GM18511 (cell line): Measurements from ENCODE around the gene KCNAB2.

Source experiments
- ATAC-seq: cut with Tn5 transposase; IDR thresholded peaks from one replicate; pipeline ENCODE4 v1.9.1; 2021; ENCODE audit warnings: mild to moderate bottlenecking, moderate library complexity; ENCODE audit not compliant: unreplicated experiment

KCNAB2 gene

DNA sequence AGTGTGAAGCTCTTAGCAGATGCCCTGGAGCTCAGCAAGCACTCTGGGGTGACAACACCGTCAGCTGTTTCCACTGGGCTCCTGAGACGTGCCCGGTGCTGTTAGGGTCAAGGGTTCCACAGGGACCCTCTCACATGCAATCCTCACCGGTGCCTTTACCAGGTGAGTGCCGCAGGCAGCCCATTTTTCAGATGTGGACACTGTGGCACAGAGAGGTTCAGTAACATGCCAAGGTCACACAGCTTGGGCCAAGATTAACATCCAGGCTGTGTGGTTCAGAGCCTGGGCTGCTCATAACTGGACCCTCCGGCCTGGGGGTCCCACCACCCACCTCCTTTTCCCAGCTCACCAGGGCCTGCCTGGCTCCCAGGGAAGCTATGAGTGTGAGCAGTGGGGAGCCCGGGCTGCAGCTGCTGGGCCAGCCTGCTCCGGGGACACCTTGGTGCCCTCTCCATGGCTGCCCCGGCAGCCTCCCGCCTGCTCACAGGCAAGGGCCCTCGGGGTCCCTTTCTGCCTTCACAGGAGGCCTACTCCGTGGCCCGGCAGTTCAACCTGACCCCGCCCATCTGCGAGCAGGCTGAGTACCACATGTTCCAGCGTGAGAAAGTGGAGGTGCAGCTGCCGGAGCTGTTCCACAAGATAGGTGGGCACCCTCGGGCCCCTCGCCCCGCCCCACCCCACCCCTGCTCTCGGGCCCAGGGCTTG is 49.3 kb downstream of the KCNAB2 start:
- no peak for ATAC-seq

- ATAC-seq, result no peak
Observed at GRCh38 chr1:6095511-6096242, 50.0 kb downstream of the KCNAB2 start.

DNA sequence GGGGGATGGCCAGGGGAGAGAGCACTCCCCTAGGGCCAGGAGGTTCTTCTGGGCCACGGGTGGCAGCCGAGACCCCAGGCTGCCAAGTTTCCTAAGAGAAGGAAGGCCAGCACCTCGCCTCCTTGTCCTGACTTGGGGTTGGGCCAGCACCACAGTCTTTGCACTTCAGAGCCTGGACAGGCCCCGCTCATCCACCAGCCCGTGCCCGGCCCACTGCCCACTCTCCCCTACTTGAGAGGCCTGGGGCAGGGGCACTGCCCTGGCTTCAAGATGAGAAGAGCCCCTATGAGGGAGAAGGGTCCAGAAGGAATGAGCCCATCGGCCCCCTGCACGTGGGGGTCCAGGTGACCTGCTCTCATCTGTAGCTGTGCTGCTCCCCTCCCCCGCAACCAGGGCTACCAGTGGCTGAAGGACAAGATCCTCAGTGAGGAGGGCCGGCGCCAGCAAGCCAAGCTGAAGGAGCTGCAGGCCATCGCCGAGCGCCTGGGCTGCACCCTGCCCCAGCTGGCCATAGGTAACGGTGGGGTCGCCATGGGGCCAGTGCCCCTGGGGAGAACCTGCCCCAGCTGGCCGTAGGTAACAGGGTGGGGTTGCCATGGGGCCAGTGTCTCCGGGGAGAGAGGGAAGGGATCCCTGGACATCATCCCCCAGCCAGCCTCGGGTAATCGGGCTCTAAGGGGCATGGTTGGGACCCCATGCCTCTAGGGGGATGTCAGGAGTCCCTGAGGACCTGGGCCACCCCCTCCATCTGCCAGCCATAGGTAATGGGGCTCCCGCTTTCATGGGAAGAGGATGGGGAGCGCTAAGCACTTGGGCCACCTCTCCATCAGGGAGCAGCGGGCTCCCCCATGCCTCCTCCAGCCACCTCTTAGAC is 50.8 kb downstream of the KCNAB2 start:
- no peak for ATAC-seq

DNA sequence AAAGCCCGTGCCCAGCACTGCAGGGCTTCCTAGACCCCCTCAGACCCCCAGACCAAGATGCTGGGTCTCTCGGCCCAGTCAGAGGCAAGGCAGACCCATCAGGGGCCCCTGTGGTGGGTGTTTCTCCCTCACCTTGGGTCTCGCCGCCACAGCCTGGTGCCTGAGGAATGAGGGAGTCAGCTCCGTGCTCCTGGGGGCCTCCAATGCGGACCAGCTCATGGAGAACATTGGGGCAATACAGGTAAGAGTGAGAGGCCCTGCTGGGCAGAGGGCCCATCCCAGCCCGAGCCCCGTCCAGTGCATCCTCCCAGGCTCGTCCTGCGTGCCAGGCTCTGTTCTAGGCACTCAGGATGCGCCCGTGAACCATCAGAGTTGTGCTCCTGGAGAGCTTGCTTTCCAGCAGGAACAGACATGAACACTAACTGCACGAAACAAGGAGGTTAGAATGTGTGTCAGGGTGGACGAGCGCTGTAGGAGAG is 51.5 kb downstream of the KCNAB2 start:
- no peak for ATAC-seq

DNA sequence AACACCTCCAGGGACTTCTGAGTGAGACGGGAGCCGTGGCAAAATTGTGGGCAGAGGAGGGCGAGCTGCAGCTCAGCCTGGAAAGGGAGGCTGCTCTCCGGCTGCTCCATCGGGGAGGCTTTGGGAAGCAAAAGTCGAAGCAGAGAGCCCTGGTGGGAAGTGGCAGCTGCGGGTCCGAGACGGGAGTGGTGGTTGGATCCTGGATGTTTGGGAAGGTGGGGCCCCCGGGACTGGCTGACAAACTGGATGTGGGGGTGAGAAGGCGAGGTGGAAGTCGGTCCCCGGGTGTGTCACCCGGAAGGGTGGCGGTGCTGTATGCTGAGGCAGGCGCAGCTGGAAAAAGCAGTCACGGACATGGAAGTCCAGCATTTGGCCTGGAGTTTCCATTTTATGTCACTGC is 52.1 kb downstream of the KCNAB2 start:
- no peak for ATAC-seq

DNA sequence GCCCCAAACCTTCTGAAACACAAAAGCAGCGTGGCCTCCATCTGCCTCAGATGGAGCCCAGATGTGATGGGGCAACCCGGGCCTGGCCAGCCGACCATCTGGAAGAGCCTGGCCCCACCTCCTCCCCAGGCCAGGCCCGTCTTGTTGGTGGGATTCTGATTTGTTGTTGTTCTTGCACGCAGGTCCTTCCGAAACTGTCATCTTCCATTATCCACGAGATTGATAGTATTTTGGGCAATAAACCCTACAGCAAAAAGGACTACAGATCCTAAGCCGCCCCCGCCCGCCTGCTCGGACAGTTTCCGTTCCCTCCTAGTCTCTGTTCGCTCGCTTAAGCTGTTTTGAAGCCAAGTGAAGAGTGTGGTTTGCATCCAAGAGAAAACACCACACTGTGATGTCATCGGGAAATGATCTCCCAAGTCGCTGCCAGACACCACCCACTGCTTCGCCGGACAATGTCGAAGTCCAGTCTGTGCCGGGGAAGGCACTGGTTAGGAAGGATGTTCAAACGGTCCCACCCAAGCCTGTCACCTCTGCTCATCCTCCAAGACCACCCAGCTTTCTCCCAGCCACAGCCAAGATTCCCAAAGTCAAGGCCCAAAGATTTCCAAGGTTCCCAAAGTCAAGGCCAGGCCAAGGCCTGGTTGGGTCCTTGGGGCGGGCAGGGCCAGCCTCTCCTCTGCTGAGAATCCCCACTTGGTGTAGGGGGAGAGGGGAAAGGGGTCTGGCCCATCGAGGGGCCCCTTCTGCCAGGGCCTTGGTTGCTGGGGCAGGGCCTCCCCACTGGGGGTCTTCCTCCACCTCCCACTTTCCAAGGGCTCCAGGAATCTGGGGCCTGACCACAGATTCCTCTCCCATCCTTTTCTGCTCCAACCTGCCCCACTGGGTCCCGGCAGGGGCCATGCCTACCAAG is 52.9 kb downstream of the KCNAB2 start:
- no peak for ATAC-seq

DNA sequence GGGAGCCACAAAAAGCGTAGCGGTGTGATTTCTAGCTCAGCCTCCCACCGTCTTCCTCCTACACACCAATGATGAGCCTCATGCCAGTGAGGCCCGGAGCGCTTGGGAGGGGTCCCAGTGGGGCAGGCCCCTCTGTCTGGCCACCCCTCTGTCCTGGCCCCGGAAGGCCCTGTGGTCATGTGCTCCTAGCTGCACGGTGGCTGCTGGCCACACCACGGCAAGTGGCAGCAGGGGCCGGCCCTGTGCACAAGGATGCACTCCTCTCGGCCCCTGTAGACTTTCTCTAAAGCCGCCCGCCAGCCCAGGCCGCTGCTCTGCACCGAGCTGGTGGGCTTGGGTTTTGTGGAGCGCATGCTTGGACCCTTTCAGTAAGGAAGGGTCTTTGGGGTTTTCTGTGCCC is 53.6 kb downstream of the KCNAB2 start:
- no peak for ATAC-seq

DNA sequence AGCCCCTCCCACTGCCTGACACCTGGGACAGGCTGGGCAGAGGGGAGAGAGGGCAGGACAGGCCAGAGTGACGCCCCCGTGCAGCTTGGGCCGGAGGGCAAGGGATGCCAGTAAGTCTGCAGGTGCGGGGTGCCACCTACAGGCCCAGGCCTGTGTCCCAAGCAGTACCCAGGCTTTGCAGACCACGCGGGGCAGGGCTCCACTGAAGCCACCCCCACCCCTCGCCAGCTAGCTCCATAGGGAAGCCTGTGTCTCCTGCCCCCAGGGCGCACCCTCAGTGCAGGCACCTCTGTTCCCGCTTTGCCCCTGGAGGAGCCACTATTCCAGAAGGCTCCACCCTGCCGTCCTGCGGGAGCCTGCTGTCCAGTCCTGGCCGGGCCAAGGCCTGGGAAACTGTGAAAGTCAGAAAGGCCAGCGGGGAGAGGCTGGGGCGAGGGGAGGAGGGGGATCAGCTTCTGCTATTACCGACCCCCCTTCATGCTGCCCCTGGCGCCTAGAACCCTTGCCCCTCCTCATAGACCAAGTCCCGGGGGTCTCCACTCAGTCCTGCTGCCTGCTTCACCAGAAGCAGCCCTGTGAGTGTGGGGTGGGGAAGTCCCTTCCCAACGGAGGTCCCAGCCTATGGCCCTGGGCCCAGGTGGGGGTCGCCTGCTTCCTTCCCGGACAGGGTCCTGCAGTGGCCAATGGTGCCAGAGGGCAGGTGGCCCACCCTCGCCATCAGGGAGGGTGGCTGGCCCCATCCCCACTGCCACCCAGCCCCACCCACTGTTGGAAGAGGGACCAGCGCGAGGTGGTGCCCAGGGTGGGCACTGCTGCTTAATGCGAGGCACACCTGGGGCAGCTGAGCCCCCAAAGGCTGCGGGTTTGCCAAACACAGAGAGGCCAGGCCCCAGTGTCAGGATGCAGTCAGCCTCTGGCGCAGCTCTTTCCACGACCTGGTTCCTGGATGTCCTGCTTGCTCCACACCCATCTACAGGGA is 54.4 kb downstream of the KCNAB2 start:
- ATAC-seq, result no peak

- no peak for ATAC-seq
Observed at GRCh38 chr1:6100861-6101783, 55.4 kb downstream of the KCNAB2 start.

GRCh38 chr1:6101826-6102531 is 56.3 kb downstream of the KCNAB2 start:
- no peak for ATAC-seq

DNA sequence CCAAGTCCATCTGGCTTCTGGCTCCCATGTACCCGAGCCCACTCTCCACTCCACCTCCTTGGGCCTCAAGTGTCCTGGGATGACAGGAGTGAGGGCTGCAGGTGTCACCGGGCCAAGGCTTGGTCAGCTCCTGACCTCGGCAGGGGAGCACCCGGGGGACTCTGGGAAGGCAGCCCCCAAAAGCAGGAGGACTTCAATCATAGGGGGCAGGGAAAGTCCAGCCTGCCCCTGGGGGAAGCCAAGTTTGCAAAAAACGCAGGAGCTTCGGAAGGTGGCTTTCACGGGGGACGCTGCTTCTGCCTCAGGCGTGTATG is 56.8 kb downstream of the KCNAB2 start:
- no peak for ATAC-seq

- ATAC-seq, result no peak
Observed at GRCh38 chr1:6103111-6103853, 57.6 kb downstream of the KCNAB2 start.

GRCh38 chr1:6103854-6104530 is 58.3 kb downstream of the KCNAB2 start:
- ATAC-seq, result no peak

GRCh38 chr1:6104631-6105030 is 58.9 kb downstream of the KCNAB2 start:
- no peak for ATAC-seq

DNA sequence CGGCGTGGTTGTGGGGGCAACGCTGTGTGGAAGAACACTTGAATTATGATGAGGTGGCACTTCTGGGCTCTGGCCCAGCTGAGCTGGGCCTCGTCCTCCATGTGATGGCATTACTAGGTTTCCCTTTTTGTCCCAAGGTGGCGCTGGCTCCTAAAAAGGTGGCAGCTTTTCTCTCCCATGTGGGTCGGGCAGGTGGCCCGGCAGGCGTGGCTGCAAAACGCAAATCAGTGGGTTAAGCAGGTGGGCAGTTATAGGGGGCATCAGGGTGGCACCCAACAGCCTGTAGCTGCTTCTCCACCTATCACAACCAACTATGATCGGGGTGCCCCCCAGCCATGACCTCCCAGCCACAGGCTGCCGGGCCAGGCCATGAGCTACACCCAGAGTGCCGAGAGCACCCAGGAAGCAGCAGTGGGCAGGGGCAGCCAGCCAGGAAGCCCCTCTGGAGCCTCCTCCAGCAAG is 59.6 kb downstream of the KCNAB2 start:
- ATAC-seq, result no peak

DNA sequence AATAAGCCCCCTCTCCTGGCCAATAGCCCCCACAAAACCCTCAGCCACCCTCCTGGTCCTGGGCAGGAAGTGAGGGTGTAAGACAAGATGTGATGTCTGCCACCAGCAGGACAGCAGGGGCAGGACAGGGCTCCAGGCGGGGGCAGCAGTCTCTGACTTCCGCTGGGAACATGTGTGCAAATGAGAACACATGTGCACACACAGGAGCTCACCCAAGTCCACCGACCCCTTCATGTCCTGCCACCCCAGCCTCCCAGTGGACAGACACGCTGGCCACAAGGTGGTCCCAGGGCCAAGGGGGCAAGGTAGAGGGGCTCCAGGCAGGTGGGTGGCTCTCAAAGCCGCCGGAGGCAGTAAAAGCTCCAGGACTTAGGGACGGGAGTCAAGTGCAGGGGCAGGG is 60.1 kb downstream of the KCNAB2 start:
- no peak for ATAC-seq
